GM19438 (cell line): Measurements from ENCODE around the gene WDR46.
"Not testable (repeated sequence)": the region's sequence is repeated elsewhere in the genome, so short reads cannot be mapped to it uniquely, and the experiment has no call there.

Experiments
- ATAC-seq: cut with Tn5 transposase; IDR thresholded peaks from one replicate; pipeline ENCODE4 v1.9.1; 2021; ENCODE audit warnings: low read depth; ENCODE audit not compliant: unreplicated experiment

The WDR46 gene

DNA sequence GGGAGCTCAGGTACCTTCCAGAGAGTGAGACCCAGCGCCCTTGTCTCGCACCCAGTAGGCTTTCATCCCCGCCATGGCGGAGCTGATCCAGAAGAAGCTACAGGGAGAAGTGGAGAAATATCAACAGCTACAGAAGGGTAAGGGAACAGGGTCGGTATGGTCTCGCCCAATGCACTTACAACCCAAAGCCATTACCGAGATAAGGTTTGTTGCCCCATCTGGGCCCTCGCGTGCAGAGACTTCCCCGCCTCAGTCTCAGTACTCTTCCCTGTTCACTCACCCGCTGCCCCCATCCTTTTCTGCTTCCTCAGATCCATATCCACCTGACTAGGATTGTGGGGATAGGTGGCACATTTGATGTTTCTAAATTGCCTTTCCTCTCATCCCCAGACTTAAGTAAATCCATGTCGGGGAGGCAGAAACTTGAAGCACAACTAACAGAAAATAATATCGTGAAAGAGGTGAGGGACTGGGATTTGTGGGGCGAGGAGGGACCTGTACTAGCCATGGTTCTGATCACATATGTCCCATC, 811 bp upstream of the WDR46 start:
- ATAC-seq, result no peak

GRCh38 chr6:33288141-33288920, 708 bp downstream of the WDR46 start:
- ATAC-seq, result no peak

DNA sequence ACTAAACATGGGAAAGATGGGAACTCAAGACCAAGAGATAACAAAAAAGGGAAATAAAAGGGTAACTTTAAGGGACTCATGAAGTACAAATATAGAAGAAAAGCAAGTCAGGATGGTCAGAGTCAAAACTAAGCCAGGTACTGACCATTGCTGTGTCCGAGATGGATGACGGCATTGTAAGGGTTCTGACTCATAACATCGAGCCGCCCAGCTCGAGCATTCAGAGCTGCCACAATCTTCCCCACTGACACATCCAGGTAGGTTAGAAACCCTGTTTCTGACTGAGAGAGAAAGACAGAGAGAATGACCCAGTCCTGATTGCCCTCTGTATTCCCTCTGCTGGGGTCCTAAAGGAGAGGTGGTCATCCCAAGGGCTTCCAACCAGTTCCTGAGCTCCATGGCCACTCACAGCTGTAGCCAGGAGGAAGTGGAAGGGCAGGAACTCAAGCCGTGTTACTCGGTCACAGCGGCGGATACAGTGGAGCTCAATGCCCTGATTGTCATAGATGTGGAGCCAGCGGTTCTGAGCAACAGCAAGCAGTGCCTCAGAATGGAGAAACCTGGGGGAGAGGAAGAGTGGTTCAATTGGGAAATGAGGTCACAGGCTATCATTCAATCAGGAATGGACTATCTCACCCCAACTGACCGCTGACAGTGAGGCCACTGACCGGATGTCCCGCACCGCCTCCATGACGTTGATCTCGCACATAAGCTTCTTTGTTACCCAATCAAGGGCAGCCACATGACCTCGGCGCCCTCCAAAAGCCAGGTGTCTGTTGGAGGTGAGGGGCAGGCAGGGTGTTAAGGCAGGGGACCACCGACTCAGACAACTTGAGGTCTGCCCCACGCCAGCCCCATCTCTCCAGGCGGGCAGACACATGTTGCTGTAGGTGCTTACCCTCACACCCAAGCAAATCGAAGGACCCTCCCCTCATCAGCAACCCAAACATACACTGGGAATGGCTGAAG, 1.8 kb downstream of the WDR46 start:
- no peak for ATAC-seq

GRCh38 chr6:33285214-33285613, 3.8 kb downstream of the WDR46 start:
- ATAC-seq, result not testable (repeated sequence)

DNA sequence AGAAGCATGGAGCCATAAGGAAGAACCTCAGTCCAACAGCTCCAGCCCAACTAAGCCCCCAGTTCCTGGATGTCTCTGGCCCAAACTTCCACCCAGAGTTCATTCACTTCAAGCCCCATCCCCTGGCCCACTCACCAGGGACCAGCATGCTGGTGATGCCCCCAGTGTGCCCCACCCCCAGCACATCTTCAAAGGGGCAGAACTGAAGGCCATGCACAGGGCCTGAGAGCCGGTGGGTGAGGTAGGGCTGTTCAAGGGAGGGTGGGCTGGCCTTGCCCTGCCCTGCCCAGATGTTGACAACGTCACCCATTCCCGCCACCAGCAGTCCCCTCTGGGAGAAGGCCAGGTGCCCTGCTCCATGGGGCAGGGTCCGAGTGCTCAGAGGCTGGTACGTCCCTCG, 8.5 kb downstream of the WDR46 start:
- ATAC-seq, result no peak

DNA sequence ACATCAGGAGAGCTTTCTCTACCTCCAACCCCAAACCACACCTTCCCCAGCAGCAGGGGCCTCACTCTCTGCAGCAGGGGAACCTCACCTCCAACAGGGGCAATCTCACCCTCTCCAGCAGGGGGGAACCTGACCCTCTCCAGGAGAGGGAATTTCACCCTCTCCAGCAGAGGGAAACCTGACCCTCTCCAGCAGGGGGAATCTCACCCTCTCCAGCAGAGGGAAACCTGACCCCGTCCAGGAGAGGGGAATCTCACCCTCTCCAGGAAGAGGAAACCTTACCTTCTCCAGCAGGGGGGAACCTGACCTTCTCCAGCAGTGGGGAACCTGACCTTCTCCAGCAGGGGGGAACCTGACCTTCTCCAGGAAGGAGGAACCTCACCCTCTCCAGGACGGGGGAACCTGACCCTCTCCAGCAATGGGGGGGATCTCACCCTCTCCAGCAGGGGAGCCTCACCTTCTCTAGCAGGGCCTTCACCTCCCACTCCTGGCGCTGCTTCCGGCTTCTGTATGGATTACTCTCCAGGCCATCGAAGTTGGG, 9.0 kb downstream of the WDR46 start:
- ATAC-seq, result no peak

DNA sequence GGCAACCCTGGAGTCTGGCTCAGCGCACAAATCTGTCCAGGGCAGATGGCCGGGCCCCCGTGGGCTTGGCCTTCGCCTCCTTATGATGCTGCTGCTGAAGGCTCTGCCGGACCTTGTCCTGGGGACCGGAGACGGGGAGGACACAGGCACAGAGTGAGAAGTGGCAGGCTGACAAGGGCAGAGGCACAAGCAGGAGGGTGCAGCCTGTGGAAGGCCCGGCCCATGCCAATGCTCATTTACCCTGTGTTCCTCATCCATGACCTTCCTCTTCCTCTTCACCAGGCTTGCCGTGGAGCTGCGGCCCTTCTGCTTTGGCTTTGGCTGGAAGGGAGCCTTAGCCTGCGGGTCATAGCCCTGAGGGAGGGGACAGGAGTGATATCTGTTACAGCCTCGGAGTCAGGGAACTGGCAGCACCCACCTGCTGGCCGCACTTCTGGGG, 9.8 kb downstream of the WDR46 start:
- ATAC-seq, result no peak

DNA sequence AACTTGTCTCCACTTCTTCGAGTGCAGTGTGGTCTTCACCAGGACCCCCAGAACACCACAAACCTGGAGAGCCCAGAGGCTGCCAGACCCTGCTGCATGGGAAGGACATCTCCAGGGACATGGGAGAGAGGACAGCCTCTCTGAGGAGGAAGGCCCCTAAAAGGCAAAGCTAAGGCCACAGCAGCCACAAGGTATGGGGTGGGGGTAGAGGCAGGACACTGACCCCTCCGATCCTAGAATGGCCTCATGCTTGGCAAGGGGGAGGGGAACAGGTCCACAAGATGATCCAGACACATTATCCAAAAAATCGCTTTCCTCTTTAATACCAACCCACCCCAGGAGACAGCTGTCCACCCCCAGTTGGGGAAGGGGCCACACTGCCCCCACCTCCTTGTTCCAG, 10.2 kb downstream of the WDR46 start:
- ATAC-seq, result no peak

GRCh38 chr6:33278392-33278741, 10.7 kb downstream of the WDR46 start:
- no peak for ATAC-seq

- peak; percentile 28 for ATAC-seq
Observed at GRCh38 chr6:33277663-33278391, 11.2 kb downstream of the WDR46 start.

GRCh38 chr6:33276864-33277662, 12.0 kb downstream of the WDR46 start, which contains the start of gene B3GALT4:
B3GALT4 (plus strand) TSS chr6:33277123; CDS start chr6:33277420, 297 bp downstream.
- ATAC-seq, result peak; percentile 52

GRCh38 chr6:33276581-33276863, 12.5 kb downstream of the WDR46 start:
- no peak for ATAC-seq

GRCh38 chr6:33275795-33276580, 13.1 kb downstream of the WDR46 start:
- not testable (repeated sequence) for ATAC-seq

- ATAC-seq, result no peak
Observed at GRCh38 chr6:33273924-33274902, 14.8 kb downstream of the WDR46 start.

GRCh38 chr6:33273129-33273923, 15.7 kb downstream of the WDR46 start:
- no peak for ATAC-seq

DNA sequence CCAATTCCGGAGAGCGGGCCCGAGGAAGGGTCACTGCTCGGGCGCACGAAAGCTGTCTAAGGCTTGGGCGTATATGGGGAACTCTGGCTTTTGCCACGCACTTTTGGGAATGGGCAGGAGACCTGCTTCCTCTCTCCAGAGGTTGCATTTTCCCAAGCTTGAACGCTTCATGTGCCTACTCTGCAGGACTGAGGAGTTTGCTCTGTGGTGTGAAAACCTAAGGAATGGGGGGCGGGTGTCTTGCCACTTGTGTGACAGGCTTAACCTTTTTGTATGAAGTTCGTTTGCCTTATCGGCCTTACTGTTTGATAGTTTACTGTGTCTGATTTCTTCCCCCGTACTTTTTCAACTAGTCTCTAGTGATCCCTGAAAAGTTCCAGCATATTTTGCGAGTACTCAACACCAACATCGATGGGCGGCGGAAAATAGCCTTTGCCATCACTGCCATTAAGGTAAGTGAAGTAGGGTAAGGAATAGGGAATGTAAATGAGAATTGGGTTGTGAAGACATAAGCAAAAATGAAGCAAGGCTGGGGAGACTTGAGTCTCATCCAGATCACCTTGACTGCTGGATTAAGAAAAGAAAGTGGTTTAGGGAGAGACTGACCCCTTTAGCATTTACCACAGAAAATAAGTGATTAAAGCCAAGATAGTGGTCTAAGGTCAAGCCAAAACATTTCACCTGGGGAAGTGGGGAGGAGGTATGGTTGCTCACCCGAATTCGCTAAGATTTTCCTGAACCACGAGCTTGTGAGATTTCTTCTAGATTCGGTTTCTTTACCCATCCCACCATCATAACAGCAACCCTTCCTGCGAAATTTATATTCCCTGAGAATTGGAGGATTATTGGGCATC, 16.5 kb downstream of the WDR46 start:
- ATAC-seq, result no peak
